PFSK-1 (cell line): ENCODE results near the gene MSH3.

Experiments
- FOXP2 ChIP-seq: optimal IDR thresholded peaks from 2 replicates; pipeline ENCODE3; 2011; ENCODE audit warnings: borderline replicate concordance, control low read depth, inconsistent platforms; ENCODE audit not compliant: insufficient read depth; ENCODE audit errors: extremely low read length, extremely low read depth
- POLR2AphosphoS5 ChIP-seq: IDR thresholded peaks from 2 replicates; pipeline ENCODE4 v1.6.1; 2012; ENCODE audit warnings: low read depth, mild to moderate bottlenecking, control low read depth, low read length, moderate library complexity
- REST ChIP-seq, 2 experiments: IDR thresholded peaks; 2 replicates each; pipeline versions ENCODE4 v1.6.1 to v1.8.0; 2011 to 2012; ENCODE audit warnings: low read depth in 2 of 2, low read length in 2 of 2, control low read depth in 1 of 2, inconsistent platforms in 1 of 2, mild to moderate bottlenecking in 1 of 2, moderate library complexity in 1 of 2; ENCODE audit not compliant: insufficient read depth in 1 of 2
- SIN3A ChIP-seq: IDR thresholded peaks from 2 replicates; pipeline ENCODE4 v1.6.1; 2012; ENCODE audit warnings: mild to moderate bottlenecking, low read length, moderate library complexity, borderline replicate concordance; ENCODE audit not compliant: insufficient read depth
- TAF1 ChIP-seq: IDR thresholded peaks from 2 replicates; pipeline ENCODE4 v1.6.1; 2012; ENCODE audit warnings: low read length, control low read depth, borderline replicate concordance; ENCODE audit not compliant: insufficient read depth

The MSH3 gene

GRCh38 chr5:80920333-80920732 lies 265.9 kb downstream of the MSH3 start:
- no peak for TF ChIP-seq TAF1
- TF ChIP-seq FOXP2, result no peak
- TF ChIP-seq POLR2AphosphoS5, result no peak
- TF ChIP-seq REST (IDR thresholded peaks at IDR 0.05; ENCODE audit: insufficient read depth in 1 of 2, low read depth in 2 of 2, low read length in 2 of 2), result no peak
- no peak for TF ChIP-seq SIN3A

GRCh38 chr5:80921026-80921425 lies 266.6 kb downstream of the MSH3 start:
- TF ChIP-seq SIN3A, result no peak
- TF ChIP-seq REST (IDR thresholded peaks at IDR 0.05; ENCODE audit: insufficient read depth in 1 of 2, low read depth in 2 of 2, low read length in 2 of 2), result peak; percentile 33 to 89; a peak in 2 of 4 replicates

GRCh38 chr5:80925931-80926330 lies 271.5 kb downstream of the MSH3 start:
- no peak for TF ChIP-seq POLR2AphosphoS5
- TF ChIP-seq REST (IDR thresholded peaks at IDR 0.05; ENCODE audit: insufficient read depth in 1 of 2, low read depth in 2 of 2, low read length in 2 of 2), result no peak
- TF ChIP-seq FOXP2, result no peak
- TF ChIP-seq SIN3A, result no peak
- no peak for TF ChIP-seq TAF1
